Hepatic stellate cell (primary cell): Measurements from ENCODE around the gene CYP26A1.

Experiments used
- DNase-seq: peaks from one replicate; pipeline ENCODE4 v3.0.0; 2011; ENCODE audit warnings: low spot score

The CYP26A1 gene

DNA sequence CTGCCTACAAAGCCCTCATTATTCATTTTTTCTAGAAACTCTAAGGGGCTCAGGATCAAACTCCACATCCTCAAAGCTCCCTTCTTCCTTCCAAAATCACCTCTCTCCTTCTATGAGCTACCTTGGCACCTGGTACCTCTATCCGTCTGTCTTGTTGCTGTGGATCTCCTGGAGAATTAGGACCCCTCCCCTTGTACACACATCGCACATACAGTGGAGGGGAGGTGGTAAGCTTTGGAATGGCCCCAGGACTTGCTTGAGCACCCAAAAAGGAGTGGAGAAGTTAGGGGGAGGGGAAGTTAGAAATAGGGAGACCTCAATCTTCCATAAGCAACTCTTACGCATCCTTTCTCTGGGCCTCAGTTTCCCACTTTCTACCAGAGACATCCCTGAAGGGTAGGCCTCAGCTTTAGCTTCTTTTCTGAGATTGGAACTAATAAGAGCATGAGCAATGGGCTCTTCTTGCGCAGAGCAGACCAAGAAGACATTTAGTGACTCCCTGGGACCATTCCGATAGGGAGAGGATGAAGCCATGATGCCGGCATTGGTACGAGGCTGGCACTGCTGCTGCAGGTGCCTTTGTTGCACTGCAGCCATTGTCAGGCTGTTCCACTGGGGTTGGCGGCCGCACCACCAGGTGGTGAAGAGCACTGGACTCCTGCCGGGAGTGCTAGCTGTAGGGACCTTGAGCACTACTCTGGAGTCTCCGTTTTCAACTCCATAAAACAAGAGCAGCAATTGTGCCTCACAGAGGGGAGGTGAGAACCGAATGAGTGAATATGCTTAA is 8.6 kb upstream of the CYP26A1 start:
- no peak for DNase-seq

- DNase-seq, result no peak
Measured at GRCh38 chr10:93065675-93066543, 7.8 kb upstream of the CYP26A1 start.

DNA sequence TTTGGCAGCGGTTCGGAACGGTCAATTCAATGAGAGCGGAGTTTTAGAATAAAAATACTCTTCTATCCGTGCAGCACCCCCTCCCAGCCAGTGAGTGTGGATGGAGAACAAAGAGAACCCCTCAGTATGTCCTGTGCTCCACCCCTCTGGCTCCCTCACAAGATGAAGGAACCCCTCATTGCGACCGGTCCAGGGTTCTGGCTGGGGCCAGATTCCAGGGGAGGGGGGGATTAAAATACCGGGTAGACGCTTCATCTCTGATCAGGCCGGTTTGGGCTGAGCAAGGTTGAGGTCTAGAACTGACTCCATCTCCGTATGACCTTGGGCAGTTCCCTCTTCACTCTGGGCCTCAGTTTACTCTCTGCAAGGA is 7.2 kb upstream of the CYP26A1 start:
- DNase-seq, result no peak

GRCh38 chr10:93067443-93068365 is 6.0 kb upstream of the CYP26A1 start:
- DNase-seq, result no peak

DNA sequence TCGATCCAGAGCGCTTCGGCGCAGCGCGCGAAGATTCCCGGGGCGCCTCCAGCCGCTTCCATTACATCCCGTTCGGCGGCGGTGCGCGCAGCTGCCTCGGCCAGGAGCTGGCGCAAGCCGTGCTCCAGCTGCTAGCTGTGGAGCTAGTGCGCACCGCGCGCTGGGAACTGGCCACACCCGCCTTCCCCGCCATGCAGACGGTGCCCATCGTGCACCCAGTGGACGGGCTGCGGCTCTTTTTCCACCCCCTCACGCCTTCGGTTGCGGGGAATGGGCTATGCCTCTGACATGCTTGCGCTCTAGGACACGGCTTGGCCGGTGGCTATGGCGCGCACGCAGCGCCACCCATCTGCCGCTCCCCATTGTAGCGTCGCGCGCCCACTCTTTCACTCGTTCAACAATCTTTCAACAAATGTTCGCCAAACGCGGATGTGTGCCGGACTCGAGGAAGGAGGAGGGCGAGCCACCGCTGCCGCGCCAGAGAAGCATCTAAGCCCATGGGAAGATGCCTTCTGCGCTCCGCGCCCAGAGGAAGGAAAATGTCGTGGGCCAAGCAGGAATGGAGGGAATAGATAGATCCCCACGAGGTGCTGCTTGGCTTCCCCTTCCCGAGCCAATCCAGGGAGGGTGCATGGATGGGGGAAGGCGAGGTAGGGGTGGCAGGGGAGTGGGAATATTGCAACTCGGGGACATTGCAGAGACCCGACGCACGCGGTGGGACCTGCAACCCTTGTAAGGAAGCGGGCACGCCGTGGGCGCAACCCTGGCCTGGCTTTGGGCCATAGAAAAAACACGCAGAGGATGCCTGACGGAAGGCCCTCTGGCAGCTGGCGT is 5.1 kb upstream of the CYP26A1 start:
- no peak for DNase-seq

GRCh38 chr10:93069245-93069561 is 4.5 kb upstream of the CYP26A1 start:
- no peak for DNase-seq

GRCh38 chr10:93070378-93071176 is 3.1 kb upstream of the CYP26A1 start:
- no peak for DNase-seq

- no peak for DNase-seq
Measured at GRCh38 chr10:93071177-93071472, 2.6 kb upstream of the CYP26A1 start.

GRCh38 chr10:93071674-93072224 is 1.9 kb upstream of the CYP26A1 start:
- no peak for DNase-seq

DNA sequence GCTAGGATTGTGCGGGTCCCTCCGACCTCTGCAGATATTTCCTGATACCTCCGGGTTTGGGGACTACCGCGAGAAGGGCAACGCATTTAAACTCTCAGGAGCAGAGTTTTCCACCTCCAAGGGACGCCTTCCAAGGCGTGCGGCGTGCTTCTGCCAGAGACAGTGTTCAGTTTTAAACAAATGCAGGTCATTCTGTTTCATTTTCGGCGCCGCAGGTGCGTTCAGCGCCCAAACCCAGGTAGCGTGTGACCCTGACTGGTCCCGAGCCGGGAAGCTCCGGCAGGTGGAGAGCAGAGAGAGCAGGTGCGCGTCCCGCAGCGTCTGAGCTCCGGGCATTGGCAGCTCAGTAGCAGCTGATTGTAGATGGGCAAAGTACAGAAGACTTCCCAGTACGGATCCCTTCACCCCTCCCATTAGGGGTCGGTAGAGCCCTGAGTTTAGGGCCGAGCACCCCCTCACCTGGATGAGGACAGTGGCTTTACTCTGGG is 1.4 kb upstream of the CYP26A1 start:
- DNase-seq, result no peak

DNA sequence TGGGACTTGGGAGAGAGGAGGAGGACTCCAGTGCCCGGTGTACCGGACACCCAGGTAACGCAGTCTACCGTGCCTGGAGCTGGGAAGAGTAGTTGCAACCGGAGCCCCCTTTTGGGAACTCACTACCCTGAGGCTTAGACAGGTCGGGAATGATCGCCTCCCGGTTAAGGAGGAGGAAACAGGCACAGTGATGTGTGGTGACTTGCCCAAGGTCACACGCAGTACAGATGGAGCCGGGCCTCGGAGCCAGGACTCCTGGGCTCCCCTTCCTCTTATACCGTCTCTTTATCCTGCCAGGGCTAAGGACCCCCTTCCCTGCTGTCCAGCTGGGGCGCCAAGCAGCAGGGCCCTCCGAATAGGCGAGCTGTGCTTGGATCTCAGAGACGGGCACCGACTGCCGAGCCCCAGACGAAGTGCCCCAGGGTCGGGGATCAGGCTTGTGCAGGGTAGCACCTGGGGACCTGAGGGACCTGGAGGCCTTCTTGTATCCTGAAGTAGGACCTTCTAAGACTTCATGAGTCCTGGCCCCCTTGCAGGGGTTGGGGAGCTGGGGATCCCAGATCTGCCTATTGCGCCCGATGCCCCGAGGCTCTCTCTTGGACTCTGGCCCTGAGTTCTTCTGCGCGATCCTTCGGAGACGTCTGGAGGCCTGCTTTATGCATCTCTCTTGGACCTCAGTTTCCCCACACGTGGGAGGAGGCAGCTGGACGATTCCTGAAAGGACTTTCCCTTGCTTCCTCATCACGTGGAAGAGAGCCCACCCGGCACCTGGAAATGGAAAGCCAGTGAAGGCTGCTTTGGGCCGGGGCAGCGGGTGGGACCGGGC is 767 bp upstream of the CYP26A1 start:
- no peak for DNase-seq

- no peak for DNase-seq
Measured at GRCh38 chr10:93074147-93074596, 479 bp downstream of the CYP26A1 start.

DNA sequence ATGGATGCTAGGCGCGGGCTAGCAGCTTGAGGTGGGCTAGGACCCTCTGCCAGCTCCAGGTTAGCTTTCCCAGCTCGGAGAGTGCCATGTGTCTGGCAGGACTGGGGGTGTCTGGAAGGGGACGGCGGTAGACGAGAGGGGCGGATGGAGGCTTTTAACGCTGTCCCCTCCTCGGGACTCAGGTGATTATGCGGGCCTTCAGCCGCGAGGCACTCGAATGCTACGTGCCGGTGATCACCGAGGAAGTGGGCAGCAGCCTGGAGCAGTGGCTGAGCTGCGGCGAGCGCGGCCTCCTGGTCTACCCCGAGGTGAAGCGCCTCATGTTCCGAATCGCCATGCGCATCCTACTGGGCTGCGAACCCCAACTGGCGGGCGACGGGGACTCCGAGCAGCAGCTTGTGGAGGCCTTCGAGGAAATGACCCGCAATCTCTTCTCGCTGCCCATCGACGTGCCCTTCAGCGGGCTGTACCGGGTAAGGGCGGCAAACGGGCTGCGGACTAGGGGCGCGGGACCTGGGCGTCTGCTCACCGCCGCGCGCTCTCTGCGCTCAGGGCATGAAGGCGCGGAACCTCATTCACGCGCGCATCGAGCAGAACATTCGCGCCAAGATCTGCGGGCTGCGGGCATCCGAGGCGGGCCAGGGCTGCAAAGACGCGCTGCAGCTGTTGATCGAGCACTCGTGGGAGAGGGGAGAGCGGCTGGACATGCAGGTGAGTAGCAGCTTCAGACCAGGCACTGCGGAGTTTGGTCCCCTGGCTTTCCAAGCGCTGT is 1.1 kb downstream of the CYP26A1 start:
- DNase-seq, result no peak

DNA sequence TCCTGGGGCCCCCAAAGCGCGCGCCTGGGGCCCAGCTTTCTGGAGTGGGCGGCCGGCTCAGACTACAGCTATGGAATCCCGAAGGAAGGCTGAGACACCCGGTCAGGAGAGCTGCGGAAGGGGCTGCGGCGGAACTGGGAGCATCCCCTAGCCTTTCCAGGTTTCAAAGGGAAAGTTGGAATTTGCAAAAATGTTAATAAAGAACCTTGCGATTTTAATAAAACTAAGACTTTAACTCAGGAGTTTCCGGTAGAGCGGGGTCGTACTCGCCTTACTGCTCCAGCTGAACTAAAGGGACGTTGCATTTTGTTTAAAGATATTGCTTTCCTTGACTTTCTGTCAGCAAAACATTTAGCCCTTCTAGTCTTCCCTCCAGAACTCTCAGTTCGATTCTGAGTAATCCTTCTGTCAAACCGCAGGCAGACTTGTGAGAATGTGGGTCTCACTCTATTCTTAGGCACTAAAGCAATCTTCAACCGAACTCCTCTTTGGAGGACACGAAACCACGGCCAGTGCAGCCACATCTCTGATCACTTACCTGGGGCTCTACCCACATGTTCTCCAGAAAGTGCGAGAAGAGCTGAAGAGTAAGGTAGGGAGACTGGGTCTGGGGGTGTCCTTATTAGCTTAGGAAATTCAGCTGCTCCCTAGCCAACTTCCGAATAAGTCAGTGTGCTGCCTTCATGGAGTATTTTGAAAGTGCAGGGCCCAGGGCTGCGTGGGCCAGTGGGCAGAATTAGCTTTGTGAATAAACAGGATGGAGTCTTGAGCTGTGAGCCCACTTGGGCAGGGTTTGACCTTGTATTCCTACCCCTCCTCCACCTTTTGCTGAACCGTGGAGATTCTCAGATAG is 1.9 kb downstream of the CYP26A1 start:
- no peak for DNase-seq

DNA sequence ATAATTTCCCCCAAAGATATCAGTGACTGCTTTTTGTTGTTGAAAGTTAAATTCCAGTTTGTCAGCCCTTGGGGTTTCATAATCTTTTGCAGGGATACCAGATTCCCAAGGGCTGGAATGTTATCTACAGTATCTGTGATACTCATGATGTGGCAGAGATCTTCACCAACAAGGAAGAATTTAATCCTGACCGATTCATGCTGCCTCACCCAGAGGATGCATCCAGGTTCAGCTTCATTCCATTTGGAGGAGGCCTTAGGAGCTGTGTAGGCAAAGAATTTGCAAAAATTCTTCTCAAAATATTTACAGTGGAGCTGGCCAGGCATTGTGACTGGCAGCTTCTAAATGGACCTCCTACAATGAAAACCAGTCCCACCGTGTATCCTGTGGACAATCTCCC is 3.2 kb downstream of the CYP26A1 start:
- no peak for DNase-seq

- DNase-seq, result no peak
Measured at GRCh38 chr10:93077860-93078337, 4.2 kb downstream of the CYP26A1 start.

- no peak for DNase-seq
Measured at GRCh38 chr10:93079663-93080349, 6.1 kb downstream of the CYP26A1 start.
